Psoas muscle (tissue), 8 donors: Measurements from ENCODE around the gene OGFOD3. TPM values are rescaled to one million over a fixed set of nuclear protein-coding genes. Genes with fewer than 3 reads are reported as not detected.
A peak's percentile ranks its signal among the peaks of the same experiment; 100 is the strongest.

Source experiments
- ATAC-seq, 4 donors: fragments of 200-7000 bp; cut with Tn5 transposase; one replicate each; pipeline ENCODE4 v1.9.1; 2020; ENCODE audit warnings: moderate library complexity in 3 of 4, mild to moderate bottlenecking in 2 of 4
- DNase-seq, 2 donors: peaks; one replicate each; pipeline ENCODE4 v3.0.0-alpha.2; 2020
- H3K27ac ChIP-seq: fragments of 200-600 bp; one replicate; pipeline ENCODE4 v1.8.0; 2022
- H3K27me3 ChIP-seq, 3 donors: fragments of 200-600 bp in 1 of 3; one replicate each; pipeline versions ENCODE4 v1.6.1 to v1.8.0; 2013 to 2022; ENCODE audit warnings: low read length in 2 of 3, mild to moderate bottlenecking in 2 of 3, moderate library complexity in 1 of 3; ENCODE audit not compliant: insufficient read depth in 3 of 3
- H3K36me3 ChIP-seq, 2 donors: fragments of 200-600 bp in 1 of 2; one replicate each; pipeline versions ENCODE4 v1.6.1 to v1.8.0; 2013 to 2022; ENCODE audit warnings: low read depth in 1 of 2, mild to moderate bottlenecking in 1 of 2, moderate library complexity in 1 of 2; ENCODE audit not compliant: insufficient read depth in 1 of 2
- H3K4me1 ChIP-seq: fragments of 200-600 bp; one replicate; pipeline ENCODE4 v1.8.0; 2022
- H3K4me3 ChIP-seq: fragments of 200-600 bp; one replicate; pipeline ENCODE4 v1.8.0; 2022; ENCODE audit warnings: mild to moderate bottlenecking
- H3K9me3 ChIP-seq: fragments of 200-600 bp; one replicate; pipeline ENCODE4 v1.8.0; 2022
- CTCF ChIP-seq: fragments of 200-600 bp; IDR thresholded peaks from one replicate; pipeline ENCODE4 v1.8.0; 2022; ENCODE audit warnings: antibody characterized with exemption
- WGBS, 3 donors: extraction: QIAGEN DNeasy Blood & Tissue Kit; methylation state at CpG; one replicate each; pipeline versions ENCODE4 v1.1.6 to v1.1.7; 2013; 5-methylcytosine and 5-hydroxymethylcytosine counted together
- intact Hi-C, 2 donors: fragments of 100-400 bp; cut with DNase I; formaldehyde crosslinking; loops; one replicate each; pipeline versions ENCODE4 v1.11.0 to v1.14.2; 2022
- polyA plus RNA-seq, 3 donors: library from polyadenylated mRNA; stranded (reverse); fragments of 200-250 nt; gene quantifications; one replicate each; pipeline ENCODE4 v1.2.3, GENCODE V29; 2013
- total RNA-seq, 4 donors: library from RNA; stranded (reverse); fragmentation: NEBNext Ultra II Directional in 2 of 4; extraction: Animal tissue kit (Norgen Biotek cat#: 25700) in 2 of 4; gene quantifications; one replicate each; pipeline versions ENCODE4 v1.2.1 to v1.2.4, GENCODE V29; 2021 to 2023
- donor health status: healthy with polysubstance abuse.
- donor health status: DM: no; HTN: no; CAD: no; lungs with moderate emphysema.
- donor health status: Bipolar disorder and iron deficiency.
- donor health status: healthy.
- donor health status: DM: yes; HTN: yes; CAD: no.
- donor health status: DM: no; HTN: no; CAD: no.
- donor health status: DM: no; HTN: no; CAD: no.
- donor health status: DM: yes; HTN: yes; CAD: no.

OGFOD3 gene
- total and polyA plus RNA-seq, 7 donors, result 15.5 to 30.4 (median 26.9) TPM

GRCh38 chr17:82389379-82389778 lies 29.0 kb downstream of the OGFOD3 start:
- H3K4me3 ChIP-seq, result no peak overlapping the region
- H3K36me3 ChIP-seq, result peaks cover 0 to 28% of the 10 kb centered on the region in 2 donors
- H3K27ac ChIP-seq, result no peak overlapping the region
- intact Hi-C loops, result no loop called here
- H3K4me1 ChIP-seq, result peaks cover 15% of the 10 kb centered on the region
- H3K27me3 ChIP-seq, result peaks cover 0 to 8% (median 0%) of the 10 kb centered on the region in 3 donors
- ATAC-seq, result no peak
- 81 to 90% (median 88%) methylated on average over 10 of the region's 10 CpGs for WGBS, 3 donors
- no peak for TF ChIP-seq CTCF
- DNase-seq, result no peak
- no peaks in the 10 kb centered on the region for H3K9me3 ChIP-seq

- no peak for ATAC-seq
- peaks cover 0 to 8% (median 0%) of the 10 kb centered on the region in 3 donors for H3K27me3 ChIP-seq
- H3K36me3 ChIP-seq, result peaks cover 0 to 24% of the 10 kb centered on the region in 2 donors
- no peak for TF ChIP-seq CTCF
- peaks cover 20% of the 10 kb centered on the region for H3K4me1 ChIP-seq
- no peak for DNase-seq
- intact Hi-C loops, result no loop called here
- no peak overlapping the region for H3K27ac ChIP-seq
- no peaks in the 10 kb centered on the region for H3K9me3 ChIP-seq
- H3K4me3 ChIP-seq, result no peak overlapping the region
- WGBS, 3 donors, result 82 to 87% (median 84%) methylated on average over 18 to 21 of the region's 21 CpGs
These were observed 29.5 kb downstream of the OGFOD3 start for GRCh38 chr17:82388922-82389283.

- no peak overlapping the region for H3K27ac ChIP-seq
- H3K4me1 ChIP-seq, result peaks cover 25% of the 10 kb centered on the region
- WGBS, 3 donors, result 45 to 54% (median 53%) methylated on average over 28 to 34 of the region's 34 CpGs
- no peak overlapping the region for H3K4me3 ChIP-seq
- DNase-seq (peak; percentile 59 to 83), ATAC-seq (peak; percentile 39 to 68 (median 47))
- no peak for TF ChIP-seq CTCF
- intact Hi-C loops, result no loop called here
- peaks cover 0 to 18% of the 10 kb centered on the region in 2 donors for H3K36me3 ChIP-seq
- no peaks in the 10 kb centered on the region for H3K9me3 ChIP-seq
- peaks cover 0 to 8% (median 4%) of the 10 kb centered on the region in 3 donors for H3K27me3 ChIP-seq
These were observed 30.0 kb downstream of the OGFOD3 start for GRCh38 chr17:82388223-82388921.

- DNase-seq (no peak), ATAC-seq (no peak)
- H3K4me1 ChIP-seq, result peaks cover 25% of the 10 kb centered on the region
- peaks cover 0 to 8% (median 8%) of the 10 kb centered on the region in 3 donors for H3K27me3 ChIP-seq
- peaks cover 0 to 12% of the 10 kb centered on the region in 2 donors for H3K36me3 ChIP-seq
- WGBS, 3 donors, result 35 to 65% (median 42%) methylated on average over 3 of the region's 3 CpGs
- no peak for TF ChIP-seq CTCF
- intact Hi-C loops, result no loop called here
- H3K4me3 ChIP-seq, result no peak overlapping the region
- no peaks in the 10 kb centered on the region for H3K9me3 ChIP-seq
- no peak overlapping the region for H3K27ac ChIP-seq
These were observed 30.7 kb downstream of the OGFOD3 start for GRCh38 chr17:82387705-82388106.
